Daoy (cell line): ENCODE results near the gene ENSA. TPM values are rescaled to one million over a fixed set of nuclear protein-coding genes. Genes with fewer than 3 reads are reported as not detected.
"Not testable (repeated sequence)": the region's sequence is repeated elsewhere in the genome, so short reads cannot be mapped to it uniquely, and the experiment has no call there.

Source experiments
- DNase-seq: peaks from one replicate; pipeline ENCODE4 v3.0.0-alpha.2; 2015; ENCODE audit warnings: low read depth
- total RNA-seq: library from RNA; depleted of rRNA; stranded (reverse); fragments of >200 nt; shearing (Covaris generic); gene quantifications from 2 replicates; pipeline ENCODE4 v1.2.3, GENCODE V29; 2014; rRNA removed

ENSA gene
- total RNA-seq, 1 experiment from 2014 or later: 217 TPM

DNA sequence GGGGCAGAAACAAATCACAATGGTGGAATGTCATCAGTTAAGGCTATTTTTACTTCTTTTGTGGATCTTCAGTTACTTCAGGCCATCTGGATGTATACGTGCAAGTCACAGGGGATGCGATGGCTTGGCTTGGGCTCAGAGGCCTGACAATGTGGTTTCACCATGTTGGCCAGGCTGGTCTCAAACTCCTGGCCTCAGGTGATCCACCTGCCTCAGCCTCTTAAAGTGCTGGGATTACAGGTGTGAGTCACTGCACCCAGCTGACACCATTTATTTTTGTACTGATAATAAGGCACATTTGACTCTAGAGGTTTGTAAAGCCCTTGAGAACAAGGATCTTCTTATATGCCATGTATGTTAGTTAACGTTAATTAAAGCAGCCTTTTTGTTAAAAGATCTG is 48.4 kb downstream of the ENSA start:
- DNase-seq: not testable (repeated sequence)

DNA sequence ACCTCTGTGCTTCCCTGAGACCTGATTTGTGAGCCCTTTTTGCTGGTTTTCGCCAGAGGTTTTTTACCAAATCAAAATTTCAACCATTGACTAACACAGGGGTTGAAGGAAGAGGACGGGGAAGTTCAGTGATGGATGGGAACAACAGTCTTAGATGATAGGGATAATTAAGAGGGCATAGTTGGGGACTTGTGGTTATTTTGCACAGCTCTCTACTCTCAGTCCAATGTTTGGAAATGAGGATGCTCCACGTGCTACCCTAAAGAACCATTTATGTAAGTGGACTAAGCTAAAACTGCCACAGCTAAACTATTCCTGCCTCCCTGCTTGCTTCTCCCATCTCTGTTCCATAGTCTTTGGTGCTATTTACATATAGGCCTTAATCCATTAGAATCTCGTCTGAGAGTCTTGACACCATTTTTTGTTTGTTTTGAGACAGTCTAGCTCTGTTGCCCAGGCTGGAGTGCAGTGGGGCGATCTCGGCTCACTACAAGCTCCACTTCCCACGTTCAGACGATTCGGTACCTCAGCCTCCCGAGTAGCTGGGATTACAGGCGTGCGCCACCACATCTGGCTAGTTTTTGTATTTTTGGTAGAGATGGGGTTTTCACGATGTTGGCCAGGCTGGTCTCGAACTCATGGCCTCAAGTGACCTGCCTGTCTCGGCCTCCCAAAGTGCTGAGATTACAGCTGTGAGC is 49.3 kb downstream of the ENSA start:
- DNase-seq: no peak

DNA sequence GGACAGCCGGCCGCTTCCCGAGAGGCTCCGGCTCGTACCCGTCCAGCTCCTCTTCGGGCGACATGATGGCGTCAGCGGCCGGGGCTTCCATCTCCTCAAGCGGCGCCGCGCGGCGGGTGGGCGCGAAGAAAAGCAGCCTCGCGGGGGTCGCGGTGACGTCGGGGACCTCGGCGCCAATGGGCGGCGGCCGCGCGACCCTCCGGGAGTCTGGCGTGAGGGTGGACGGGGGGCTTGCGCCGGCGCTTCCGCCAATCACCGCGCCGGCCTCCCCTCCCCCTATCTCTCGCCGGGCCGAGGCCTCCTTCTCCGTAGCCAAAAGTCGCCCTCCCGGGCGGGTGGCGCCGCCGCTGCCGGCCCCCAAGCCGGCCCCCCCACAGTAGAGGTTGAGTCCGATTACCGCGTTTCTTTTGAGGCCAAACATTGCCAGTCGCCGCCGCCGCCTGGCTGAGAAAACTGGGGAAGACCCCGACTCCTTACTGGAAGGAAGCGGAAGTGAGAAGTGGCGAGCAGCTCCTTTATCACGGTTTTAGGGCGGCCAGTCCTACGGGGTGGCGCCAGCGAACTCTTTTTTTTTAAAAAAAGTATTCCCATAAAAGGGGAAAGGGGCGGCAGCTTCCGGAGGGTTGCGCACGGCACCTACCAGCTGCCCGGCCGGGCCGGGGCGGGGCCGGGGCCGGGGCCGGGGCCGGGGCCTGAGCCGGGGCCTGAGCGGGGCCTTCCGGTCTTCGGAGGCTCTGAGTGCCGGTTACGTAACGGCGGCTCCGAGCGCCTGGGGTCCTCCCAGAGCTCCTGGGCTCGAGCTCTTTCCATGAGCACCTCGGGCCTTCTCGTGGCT is 50.1 kb downstream of the ENSA start, which contains the start of gene MCL1:
Gene MCL1 (minus strand): TSS at position 501 of the 835 bp plus-strand sequence. CDS start 80 bp downstream, at position 421.
- DNase-seq: peak; percentile 96

DNA sequence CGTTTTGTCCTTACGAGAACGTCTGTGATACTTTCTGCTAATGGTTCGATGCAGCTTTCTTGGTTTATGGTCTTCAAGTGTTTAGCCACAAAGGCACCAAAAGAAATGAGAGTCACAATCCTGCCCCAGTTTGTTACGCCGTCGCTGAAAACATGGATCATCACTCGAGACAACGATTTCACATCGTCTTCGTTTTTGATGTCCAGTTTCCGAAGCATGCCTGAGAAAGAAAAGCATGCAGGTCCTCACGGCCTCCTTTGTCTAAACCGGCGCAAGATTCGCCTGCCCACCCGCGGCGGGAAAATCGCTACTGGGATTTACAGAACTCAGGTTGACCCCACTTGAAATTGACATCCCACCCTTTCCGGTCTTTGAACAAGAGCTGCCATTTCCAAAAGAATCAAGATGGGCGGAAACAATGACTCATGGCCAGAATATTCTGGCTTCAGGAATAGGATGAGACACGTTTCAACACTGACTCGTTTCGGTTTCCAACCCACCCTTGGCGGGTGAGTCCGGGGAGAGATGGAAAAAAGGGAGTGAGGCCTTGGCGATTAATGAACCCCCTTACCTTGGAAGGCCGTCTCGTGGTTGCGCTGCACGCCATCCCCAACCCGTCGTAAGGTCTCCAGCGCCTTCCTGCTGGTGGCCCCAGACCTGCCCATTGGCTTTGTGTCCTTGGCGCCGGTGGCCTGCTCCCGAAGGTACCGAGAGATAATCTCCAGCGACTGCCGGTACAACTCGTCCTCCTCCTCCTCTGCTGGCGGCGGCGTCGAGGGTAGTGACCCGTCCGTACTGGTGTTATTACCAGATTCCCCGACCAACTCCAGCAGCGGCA is 50.9 kb downstream of the ENSA start:
- peak; percentile 89 for DNase-seq

DNA sequence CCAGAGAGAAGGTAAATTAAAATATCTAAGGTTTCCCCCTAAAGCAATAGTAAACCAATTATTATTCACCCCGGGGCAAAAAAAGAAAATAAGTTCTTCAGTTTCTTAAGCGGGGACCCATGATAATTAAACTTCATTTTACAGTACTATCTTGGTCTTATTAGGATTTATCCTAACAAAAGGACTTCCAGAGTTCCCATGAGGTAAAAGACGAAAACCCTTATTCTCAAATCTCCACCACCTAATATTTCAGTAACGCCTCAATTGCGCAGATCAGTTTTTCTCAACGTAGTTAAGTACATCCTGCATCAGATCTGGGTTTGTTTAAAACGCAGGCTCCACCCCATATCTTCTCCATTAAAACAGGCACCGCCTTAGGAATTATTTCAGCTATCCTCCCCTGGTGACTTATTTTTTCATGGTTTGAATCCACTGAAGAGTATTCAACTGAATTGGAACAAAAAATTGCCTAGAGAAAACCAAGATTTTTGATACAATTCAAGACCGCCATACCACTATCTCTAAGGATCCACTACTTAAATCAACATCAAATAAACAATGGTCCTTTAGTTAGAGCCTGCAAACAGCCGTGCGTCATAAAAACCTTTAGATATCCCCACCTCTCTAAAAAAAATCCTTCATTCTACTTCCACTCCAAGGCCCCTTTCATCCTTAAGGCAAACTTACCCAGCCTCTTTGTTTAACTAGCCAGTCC is 51.7 kb downstream of the ENSA start:
- DNase-seq: no peak

DNA sequence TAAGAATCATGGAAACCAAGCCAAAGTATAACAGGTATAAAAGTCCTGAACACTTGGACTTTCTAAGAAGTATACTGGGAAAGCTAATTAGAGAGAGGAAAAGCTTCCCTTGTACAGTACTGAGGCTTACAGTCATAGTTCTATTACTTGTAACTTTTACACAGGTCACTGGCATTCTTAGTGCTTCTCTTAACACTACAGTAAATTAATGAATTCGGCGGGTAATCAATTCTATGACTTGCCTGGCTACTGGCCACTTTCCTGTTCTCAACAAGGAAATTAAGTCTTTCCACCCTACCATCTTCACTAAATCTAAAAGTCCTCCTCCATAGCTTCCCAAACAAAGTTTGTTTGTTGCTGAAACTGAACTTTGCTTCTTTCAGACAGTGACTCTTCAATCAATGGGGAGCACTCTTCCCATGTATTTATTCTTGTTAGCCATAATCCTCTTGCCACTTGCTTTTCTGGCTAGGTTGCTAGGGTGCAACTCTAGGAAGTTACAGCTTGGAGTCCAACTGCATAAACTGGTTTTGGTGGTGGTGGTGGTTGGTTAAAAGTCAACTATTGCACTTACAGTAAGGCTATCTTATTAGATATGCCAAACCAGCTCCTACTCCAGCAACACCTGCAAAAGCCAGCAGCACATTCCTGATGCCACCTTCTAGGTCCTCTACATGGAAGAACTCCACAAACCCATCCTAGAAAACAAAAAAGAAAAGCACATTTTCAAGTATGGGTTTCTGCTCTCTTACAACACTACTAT is 52.4 kb downstream of the ENSA start:
- DNase-seq: no peak

DNA sequence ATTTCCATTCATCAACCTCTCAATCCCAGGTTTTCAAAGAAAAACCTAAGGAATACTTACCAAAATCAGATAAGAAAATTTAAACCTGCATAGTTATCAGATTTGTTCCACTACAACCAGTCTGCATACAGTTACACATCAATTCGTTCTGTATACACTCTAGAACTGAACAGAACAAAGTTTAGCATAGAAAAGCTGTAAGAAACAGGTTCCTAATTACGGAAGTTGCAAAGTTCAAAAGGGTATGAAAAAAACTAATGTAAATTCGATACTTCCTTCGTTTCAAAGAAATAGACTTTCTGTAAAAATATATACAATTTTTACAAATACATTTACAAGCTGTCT is 53.1 kb downstream of the ENSA start:
- DNase-seq: no peak

DNA sequence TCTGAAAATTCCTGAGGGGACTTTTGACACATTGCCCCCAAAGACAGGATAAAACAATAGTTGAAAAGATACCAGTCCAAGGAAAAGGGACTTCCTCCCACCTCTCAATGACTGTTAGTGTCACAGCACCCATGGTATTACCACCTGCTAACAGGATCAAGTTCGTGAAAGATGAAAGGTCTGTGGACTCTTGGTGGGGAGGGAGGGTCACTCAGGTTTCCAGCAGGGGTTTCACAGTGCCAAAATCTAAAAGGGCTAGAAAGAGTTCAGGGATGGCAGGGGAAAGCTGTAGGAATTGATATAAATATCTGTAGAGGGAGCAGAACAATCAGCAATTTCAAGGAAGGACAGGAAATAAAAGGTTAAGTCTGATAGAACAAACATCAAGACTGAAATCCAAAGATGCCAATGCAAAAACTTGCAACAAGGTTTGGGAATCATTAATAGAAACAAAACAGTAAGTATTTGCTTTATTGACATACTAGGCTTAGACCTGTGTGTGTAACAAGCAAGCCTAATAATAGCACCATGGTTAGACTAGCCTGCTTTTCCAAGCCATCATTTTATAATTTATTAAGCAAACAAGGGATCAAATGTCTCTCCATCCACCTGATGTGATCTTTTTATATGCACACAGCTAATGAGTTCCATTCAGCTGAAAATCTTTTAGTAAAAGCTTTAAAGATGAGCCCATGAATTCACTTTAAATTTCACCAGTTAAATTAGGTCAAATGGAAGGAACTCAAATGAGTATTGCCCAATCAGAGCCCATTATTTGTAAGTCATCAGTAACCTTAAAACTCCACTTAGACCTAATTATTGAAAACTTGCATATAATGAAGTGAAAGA is 53.7 kb downstream of the ENSA start:
- DNase-seq: no peak

DNA sequence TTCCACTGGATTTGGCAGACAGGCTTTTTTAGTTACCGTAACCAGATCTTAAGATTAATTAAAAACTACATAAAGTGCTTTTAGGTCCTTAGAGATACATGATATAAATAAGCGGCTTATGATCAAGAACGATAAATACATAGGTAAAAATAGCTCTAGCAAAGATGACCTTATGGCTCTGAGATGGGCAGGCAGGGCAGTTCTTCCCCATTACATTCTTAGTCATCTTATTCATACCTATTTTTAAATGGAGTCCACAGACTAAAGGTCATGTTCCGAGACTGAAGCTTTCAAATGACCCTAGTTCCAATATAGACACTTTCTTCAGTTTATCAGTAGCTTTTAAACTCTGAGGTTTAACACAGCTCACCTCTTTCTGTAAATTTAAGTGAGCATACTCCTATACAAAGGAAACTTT is 54.3 kb downstream of the ENSA start:
- no peak for DNase-seq

DNA sequence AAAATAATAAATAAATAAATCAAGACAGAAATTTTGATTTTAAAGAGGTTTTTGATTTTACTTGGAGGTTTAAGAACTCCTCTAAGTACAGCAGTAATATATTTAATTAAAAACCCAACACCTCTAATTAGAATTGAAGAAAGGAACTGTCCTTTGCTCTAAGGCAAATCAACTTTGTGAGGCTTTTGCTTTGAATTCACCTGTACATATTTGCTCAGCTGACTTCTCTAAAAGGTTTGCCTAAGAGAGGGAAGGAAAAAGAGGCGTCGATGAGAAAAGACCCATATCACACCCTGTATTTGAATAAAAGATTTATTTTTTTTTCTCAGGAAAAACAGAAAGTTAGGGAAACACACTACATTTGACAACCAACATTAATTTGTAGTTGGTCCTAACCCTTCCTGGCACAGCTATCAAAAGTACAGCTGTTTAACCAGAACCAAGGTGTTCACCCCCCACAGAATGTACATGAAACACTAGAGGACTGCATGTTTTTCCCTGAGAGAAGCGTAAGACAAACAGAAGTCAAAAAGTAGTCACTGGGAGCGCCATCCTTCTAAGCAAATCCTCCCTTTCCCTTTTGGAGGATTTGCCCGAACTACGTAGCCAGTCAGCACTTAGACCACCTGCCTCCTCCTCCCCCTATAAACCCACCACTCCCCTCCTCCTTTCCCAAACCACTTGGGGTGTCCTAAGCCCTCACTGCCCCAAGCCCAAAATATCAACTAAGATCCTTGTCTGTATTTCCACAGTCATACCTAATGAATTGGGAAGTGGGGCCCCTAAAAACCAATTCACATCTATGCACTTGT is 54.9 kb downstream of the ENSA start:
- no peak for DNase-seq

DNA sequence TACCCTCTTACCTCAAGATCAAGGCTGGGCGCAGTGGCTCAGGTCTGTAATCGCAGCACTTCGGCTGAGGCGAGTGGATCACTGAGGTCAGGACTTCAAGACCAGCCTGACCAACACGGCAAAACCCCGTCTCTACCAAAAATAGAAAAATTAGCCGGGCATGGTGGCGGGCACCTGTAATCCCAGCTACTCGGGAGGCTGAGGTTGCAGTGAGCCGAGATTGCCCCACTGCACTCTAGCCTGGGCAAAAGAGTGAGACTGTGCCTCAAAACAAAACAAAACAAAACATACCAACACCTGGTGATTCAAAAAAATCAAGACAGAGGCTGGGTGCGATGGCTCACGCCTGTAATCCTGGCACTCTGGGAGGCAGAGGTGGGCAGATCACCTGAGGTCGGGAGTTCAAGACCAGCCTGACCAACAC is 55.8 kb downstream of the ENSA start:
- DNase-seq: not testable (repeated sequence)

DNA sequence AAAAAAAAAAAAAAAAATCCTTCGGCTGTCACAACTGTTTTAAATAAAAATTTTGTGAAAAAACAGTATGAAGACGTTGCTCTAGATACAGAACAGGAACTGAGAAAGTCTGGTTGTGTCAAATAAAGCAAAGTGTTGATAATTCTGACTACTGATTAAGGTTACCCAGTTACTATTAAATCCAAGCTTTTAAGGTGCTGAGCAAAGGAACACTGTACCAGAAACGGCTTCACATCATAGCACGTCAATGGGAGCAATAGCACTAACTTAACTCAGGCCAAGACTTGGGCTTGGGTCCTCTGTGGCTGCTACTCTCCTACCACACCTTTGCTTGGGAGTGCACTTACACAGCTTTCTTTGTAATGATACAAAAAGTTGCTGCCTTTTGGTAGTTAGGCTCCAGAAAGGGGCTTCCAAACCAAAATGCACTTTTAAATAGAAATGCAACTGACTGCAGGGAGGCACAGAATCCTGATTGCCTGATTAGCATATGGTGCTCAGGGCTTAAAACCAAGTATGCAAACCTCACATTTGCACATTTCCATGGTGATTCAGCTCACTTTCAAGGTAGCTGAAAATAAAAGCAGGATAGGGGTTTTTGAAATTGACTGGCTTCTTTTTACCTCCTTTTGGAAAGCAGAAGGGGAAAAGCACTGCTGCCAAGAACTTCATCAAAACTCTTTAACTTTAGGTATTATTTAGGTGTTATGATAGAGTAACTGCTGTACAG is 56.3 kb downstream of the ENSA start:
- peak; percentile 28 for DNase-seq

Other genes with a start within 250 kb of the ENSA start
- 17.8 and 21.8 TPM in 2 replicates for gene TARS2, start 142.2 kb downstream of the ENSA start, total RNA-seq
- gene ECM1, start 121.5 kb downstream of the ENSA start, total RNA-seq: 13.8 and 15.4 TPM in 2 replicates
- gene FALEC, start 113.9 kb downstream of the ENSA start, total RNA-seq: not detected in 2 replicates
- 0.33 TPM in 1 of 2 replicates, not detected in the other for gene ADAMTSL4, start 80.2 kb downstream of the ENSA start, total RNA-seq
- gene MCL1, start 50.0 kb downstream of the ENSA start, total RNA-seq: 210 and 235 TPM in 2 replicates
- 8.8 and 10.9 TPM in 2 replicates for gene GOLPH3L, start 67.5 kb upstream of the ENSA start, total RNA-seq
- not detected in 2 replicates for gene HORMAD1, start 91.3 kb upstream of the ENSA start, total RNA-seq
- gene CTSS, start 136.2 kb upstream of the ENSA start, total RNA-seq: 29.7 and 45.2 TPM in 2 replicates
- 0.39 and 5.8 TPM in 2 replicates for gene CTSK, start 178.6 kb upstream of the ENSA start, total RNA-seq
- gene ARNT, start 247.0 kb upstream of the ENSA start, total RNA-seq: 12.0 and 24.8 TPM in 2 replicates